Esophagus mucosa (tissue), 1 donor: ENCODE measurements around the gene SLC2A10. TPM values are rescaled to one million over a fixed set of nuclear protein-coding genes. Genes with fewer than 3 reads are reported as not detected.

Experiments
- ATAC-seq: fragments of 200-7000 bp; cut with Tn5 transposase; one replicate; pipeline ENCODE4 v1.9.1; 2020
- total RNA-seq: library from RNA; stranded (reverse); gene quantifications from one replicate; pipeline ENCODE4 v1.2.4, GENCODE V29; 2023
- donor health status: DM: yes; HTN: yes; CAD: no.

The SLC2A10 gene
- total RNA-seq, 1 donor from 2014 or later, result 2.1 TPM

- ATAC-seq, result no peak
Measured at GRCh38 chr20:46703435-46703834, 6.0 kb upstream of the SLC2A10 start.

GRCh38 chr20:46704714-46705377 is 4.6 kb upstream of the SLC2A10 start:
- no peak for ATAC-seq

GRCh38 chr20:46705378-46705729 is 4.1 kb upstream of the SLC2A10 start:
- ATAC-seq, result no peak

GRCh38 chr20:46706242-46706641 is 3.2 kb upstream of the SLC2A10 start:
- no peak for ATAC-seq

GRCh38 chr20:46708172-46708860 is 1.1 kb upstream of the SLC2A10 start:
- peak; percentile 45 for ATAC-seq

GRCh38 chr20:46709055-46709458 is 392 bp upstream of the SLC2A10 start:
- peak; percentile 60 for ATAC-seq

- no peak for ATAC-seq
Measured at GRCh38 chr20:46710153-46710913, 884 bp downstream of the SLC2A10 start.

- no peak for ATAC-seq
Measured at GRCh38 chr20:46712056-46712636, 2.7 kb downstream of the SLC2A10 start.

GRCh38 chr20:46713957-46714834 is 4.7 kb downstream of the SLC2A10 start:
- peak; percentile 37 for ATAC-seq

GRCh38 chr20:46715292-46715756 is 5.9 kb downstream of the SLC2A10 start:
- peak; percentile 61 for ATAC-seq

- no peak for ATAC-seq
Measured at GRCh38 chr20:46717818-46718541, 8.5 kb downstream of the SLC2A10 start.

- no peak for ATAC-seq
Measured at GRCh38 chr20:46720019-46720418, 10.6 kb downstream of the SLC2A10 start.

- no peak for ATAC-seq
Measured at GRCh38 chr20:46720776-46721425, 11.5 kb downstream of the SLC2A10 start.

GRCh38 chr20:46721476-46721875 is 12.0 kb downstream of the SLC2A10 start:
- no peak for ATAC-seq

- ATAC-seq, result no peak
Measured at GRCh38 chr20:46722450-46722849, 13.0 kb downstream of the SLC2A10 start.

- no peak for ATAC-seq
Measured at GRCh38 chr20:46723039-46723438, 13.6 kb downstream of the SLC2A10 start.

- no peak for ATAC-seq
Measured at GRCh38 chr20:46724343-46724959, 15.0 kb downstream of the SLC2A10 start.

- peak; percentile 39 for ATAC-seq
Measured at GRCh38 chr20:46725186-46726165, 16.0 kb downstream of the SLC2A10 start.

- no peak for ATAC-seq
Measured at GRCh38 chr20:46731770-46732169, 22.3 kb downstream of the SLC2A10 start.
